Right hindlimb (tissue), 1 donor: ENCODE data around the gene ZSCAN32.
A peak's percentile ranks its signal among the peaks of the same experiment; 100 is the strongest.

Experiments used
- DNase-seq: peaks from one replicate; pipeline ENCODE4 v3.0.0-alpha.2; 2018

Gene ZSCAN32

DNA sequence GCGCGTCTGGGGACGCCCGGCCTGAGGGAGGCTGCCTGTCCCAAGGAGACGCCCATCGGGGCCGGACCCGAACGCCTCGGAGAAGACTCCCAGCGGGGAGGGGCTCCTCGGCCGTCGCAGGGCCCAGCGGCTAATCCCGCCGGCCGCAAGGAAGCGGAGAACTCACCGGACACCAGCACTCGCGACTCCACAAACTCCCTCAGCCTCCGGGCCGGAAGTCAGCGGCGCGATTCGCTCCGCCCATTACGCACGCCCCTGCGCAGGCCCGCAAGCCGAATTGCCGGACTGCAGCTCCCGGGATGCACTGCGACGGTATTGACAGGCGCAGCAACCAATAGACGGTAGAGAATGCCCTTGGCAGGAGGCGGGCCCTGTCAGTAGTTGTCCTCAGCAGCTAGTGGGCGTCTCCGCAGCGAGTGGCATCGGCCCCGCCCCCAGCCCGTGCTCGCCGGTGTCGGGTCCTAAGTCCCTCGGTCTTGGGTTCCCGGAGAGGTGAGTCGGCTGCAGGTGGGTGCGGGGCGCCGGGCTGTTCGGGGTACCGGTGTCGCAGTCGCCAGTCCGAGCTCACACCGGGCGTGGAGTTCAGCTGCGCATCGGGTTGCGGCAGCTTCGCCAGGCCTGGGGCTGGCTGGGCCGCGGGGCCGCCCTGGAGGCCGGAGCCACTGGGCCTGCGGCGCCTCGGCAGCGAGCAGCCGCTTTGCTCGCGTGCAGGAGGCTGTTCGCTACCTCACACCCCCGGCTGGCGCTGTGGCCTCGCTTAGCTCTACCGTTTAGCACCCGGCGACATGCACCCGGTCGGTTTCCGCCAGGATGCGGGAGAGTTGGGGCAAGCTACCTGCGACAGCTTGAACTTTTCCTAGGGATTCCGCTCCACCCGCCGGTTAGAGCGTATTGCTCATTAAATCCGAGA, at the start of gene ZSCAN32, which contains the start of gene ZNF174:
Gene ZSCAN32, minus strand, starts transcription at position 226 of the 910 bp plus-strand sequence. CDS start 3,447 bp downstream, outside the sequence.
Gene ZNF174, plus strand, starts transcription at position 437 of the 910 bp plus-strand sequence. CDS start 790 bp downstream, outside the sequence.
- DNase-seq = peak; percentile 100

DNA sequence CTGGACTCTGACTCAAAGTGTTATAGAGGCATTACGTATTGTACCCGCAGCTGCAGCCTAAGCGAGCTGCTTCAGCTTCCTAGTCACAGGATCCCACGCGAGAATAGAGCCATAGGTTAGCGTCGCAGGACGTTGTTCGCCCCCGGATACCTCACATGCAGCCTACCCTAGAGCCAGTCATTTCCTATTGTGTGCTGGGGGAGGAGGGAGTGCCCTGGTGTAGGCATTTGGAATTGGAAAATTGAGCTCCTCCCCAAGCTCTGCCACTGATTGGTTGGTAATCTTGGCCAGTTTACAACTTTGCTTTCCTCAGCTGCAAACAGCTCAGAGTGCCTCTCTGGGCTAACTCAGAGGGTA, 43.2 kb upstream of the ZSCAN32 start:
- DNase-seq = no peak

DNA sequence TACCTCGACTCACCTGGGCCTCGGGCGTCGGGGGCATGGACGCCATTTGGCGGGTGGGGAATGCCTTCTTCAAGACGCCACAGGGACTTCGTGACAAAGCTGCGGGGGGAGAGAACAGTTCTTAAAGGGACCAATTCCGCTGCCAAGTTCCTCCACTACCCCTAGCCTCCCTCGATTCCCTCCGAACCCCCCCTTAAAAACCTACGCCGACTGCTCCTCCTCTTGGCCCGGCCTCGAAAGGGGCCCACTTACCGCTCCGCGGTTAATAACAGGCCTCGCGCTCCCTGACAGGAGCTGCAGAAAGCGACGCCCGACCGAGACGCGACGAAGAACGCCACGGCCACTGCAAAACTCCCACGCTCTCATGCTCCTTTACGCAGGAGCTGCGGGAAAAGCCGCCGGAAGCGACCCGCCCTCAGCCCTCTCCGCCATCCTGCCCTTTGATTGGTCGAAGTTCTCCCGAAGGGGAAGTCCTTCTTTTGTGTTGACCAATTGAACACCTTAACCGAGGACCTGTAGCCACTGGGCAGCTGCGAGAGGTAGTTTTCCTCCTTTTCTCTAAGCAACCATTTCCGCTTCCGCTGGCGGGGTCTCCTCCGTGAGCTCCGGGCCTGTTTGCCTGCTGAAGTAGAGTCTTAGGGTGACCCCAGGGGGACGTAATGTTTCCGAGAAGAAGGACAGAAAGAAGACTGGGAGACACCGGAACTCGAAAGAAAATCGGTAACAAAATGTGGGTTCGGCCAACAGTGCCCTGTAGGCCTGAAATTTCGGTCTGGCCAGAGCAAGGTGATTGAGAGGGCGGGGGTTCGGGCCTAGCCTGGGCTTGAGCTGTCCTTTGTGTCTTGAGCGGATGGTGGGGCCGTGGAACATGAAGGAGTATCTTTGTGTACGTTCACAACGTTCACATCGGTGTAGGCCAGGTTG, 42.6 kb upstream of the ZSCAN32 start, which contains the start of the genes NAA60 and ZNF597:
Gene NAA60, plus strand, starts transcription at position 573 of the 924 bp plus-strand sequence. CDS start 32,548 bp downstream, outside the sequence.
Gene ZNF597, minus strand, starts transcription at position 397 of the 924 bp plus-strand sequence. Its CDS starts 351 bp downstream, at position 46.
- peak; percentile 92 for DNase-seq

DNA sequence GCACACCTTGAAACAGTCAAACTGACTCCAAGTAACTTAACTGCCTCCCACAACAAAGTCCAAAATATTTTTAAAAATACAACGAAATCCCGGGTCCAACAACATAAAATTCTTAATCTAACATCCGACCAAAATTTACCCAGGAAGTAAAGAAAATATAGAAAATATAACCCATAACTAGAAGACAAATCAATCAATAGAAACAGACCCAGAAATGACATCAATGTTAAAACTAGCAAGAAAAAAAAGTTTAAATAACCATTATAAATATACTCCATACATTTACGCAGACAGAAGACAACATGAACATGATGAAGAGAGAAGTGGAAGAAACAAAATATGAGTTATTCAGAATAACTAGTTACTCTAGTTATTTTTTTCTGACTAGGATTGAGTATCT, 38.8 kb upstream of the ZSCAN32 start:
- no peak for DNase-seq

DNA sequence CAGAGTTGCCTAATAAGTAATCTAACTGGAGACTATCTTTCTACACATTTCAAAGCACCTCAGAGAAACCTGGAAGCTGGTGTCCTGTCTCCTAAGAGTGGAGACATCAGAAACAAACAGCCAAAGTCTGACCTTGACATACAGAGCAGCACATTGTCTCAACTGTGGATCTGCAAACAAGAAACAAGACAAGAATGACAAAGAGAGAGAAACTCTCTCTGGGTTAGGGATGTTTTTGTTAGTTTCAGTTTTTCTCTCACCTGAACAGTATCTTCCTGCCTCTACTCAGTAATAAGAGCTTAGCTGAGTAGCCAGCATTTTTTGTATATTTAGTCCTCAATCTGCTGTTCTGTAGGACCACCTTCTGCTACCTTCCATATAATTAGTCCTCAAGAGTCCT, 33.6 kb upstream of the ZSCAN32 start:
- DNase-seq = no peak

DNA sequence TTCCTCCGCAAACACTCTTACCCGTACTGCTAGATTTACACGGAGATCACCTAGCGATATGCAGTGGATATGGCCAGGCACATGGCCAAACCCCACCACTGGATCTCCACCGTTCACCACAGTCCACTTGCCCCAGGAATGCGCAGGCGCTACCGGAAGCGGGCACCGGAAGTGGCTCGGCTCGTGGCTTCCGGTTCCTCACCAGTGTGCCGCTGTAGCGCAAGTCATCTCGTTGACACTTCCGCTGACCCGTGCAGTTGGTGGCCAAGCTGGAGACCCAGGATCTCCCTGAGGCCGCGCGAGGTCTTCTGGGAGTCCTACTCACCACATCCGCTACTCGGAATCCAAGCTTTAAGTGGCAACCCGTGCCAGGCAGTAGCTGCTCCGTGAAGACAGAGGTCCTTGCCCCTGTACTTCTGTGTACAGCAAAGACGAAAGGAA, 31.0 kb upstream of the ZSCAN32 start:
- DNase-seq = peak; percentile 49

DNA sequence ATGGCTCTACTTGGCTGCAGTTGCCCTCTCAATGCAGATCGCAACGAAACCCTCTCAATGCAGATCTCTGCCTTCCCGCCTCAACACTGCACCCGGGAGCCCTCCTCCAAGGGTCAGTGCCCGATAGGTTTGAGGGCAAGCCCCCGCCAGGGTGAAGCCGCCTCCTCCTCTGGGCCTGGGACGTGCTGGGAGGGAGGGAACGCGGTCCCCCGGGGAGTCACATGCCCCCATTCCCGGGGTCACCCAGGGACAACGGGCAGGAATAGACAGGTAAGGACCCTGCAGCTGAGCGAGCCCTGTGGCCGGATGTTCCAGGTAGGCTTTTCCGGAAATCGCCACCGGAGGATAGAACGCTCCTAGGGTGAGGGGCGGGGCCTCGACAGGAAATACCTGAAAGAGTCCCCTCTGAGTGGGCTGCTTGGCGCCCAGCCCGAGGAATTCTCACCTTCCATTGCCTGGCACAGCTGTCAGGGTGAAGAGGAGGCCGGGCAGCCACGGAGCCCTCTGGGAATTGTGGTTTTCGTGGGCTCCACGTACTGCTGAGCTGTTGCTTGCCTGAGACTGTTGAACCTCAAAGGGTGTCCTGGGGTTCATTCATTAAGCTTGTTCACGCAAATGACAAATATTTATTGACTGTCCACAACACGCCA, 13.1 kb upstream of the ZSCAN32 start:
- no peak for DNase-seq

DNA sequence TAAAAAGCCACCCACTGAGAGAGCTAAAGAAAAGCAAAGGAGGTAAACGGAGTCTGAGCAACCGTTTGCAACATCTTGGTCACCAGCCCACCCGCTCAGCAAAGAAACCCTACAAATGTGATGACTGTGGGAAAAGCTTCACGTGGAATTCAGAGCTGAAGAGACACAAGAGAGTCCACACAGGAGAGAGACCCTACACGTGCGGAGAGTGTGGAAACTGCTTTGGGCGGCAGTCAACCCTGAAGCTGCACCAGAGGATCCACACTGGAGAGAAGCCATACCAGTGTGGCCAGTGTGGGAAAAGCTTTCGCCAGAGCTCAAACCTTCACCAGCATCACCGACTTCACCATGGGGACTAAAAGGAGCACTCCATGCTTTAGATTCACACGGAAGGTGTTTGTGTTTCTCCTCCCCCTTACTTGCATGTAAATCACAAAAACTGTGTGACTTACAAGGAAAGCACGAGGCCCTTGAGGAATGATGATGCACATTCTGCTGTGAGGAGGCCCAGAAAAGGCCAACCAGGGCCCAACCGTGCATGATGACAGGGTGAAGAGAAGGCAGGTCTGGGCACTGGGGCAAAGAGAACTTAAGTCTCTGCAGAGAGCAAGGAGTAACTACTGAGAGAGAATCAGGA, 7.9 kb upstream of the ZSCAN32 start:
- no peak for DNase-seq

DNA sequence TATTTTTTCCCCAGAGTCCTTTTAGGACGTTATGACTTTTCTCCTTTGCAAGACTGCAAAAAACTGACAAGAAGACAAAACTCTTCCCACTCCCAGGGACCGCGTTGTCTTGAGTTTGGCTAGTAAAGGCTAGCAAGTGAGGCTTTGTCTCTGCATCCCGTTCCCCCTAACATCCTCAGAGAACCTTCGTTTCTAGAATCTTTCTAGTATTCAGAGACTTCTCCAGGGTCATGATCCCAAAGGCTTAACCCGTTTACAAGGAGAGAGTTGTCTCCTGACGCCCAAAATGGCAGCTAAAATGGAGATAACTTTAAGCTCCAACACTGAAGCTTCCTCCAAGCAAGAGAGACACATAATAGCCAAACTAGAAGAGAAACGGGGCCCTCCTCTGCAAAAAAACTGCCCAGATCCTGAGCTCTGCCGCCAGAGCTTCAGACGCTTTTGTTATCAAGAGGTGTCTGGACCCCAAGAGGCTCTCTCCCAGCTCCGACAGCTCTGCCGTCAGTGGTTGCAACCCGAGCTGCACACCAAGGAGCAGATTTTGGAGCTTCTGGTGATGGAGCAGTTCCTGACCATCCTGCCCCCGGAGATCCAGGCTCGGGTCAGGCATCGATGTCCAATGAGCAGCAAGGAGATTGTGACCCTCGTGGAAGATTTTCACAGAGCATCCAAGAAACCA, 1.1 kb upstream of the ZSCAN32 start:
- no peak for DNase-seq

DNA sequence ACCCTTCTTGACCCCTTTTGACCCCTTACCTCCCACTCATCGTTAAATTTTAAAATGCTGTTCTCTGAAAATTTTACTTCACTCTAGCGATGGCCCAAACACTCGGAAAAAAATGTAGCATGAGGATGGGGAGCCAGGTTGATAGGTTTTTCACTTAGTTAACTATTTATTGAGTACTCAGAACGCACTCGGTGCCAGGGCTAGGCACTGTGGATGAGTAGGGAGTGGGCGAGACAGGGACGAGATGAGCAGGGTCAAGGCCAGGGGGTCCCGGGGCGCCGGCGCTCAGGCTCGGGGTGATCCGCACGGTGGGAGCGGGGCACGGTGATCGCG, 392 bp downstream of the ZSCAN32 start:
- DNase-seq = no peak

DNA sequence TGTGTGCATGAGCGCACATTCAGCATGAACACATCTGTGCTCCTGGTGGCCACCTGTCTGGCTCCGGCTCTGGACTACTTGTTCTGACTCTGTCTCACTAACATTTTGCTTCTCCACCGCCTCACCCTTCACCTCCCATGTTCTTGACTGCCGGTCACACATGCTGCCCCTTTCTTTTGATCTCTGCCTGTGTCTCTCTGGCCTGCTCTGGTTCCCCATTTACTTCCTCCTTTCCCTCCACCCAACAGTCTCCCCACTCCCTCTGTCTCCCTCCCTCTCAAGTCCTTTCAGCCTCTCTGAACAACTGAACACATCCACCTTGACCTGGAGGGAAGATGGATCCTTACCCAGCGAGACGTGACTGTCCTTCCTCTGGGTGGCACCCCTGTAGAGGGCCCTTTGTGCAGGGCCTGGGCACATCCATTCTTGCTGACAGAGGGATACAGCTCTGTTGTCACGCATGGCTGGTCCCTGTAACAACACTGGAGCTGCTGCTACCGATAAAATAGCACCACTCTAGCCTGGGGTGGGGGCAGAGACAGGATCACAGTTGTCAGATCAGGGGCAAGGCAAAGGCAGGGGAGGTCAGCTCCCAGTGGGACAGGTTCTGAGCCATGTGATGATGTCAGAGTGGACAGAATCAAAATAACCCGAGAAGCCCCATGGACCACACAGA, 11.0 kb downstream of the ZSCAN32 start:
- DNase-seq = no peak

DNA sequence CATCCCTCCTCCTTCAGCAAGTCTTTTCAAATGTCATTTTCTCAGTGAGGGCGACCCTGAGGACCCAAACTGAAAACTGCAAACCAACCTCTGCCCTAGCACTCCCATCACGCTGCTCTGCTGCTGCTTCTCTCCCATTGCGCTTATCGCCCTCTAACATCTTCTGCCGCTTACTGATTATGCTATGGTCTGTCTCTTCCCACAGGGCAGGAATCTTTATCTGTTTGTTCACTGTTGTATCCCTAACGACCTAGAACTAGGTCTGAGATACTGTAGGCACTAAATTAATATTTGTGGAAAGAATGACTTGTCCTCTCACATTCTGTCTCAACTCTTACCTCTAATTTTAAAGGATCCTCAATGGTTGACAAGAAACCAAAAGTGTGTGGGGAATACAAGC, 12.5 kb downstream of the ZSCAN32 start:
- DNase-seq = no peak

DNA sequence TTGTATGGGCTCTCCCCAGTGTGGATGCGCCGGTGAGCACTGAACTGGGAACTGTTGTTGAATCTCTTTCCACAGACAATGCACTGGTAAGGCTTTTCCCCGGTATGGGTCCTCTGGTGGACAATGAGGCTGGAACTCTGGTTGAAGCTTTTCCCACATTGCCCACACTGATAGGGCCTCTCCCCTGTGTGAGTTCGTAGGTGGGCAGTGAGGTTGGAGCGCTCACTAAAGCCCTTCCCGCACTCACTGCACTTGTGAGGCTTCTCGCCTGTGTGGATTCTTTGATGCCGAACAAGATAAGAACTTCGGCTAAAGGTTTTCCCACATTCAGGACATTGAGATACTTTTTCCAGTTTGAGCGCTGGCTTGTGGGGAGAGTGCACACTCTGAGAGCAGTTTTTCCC, 17.8 kb downstream of the ZSCAN32 start:
- no peak for DNase-seq

DNA sequence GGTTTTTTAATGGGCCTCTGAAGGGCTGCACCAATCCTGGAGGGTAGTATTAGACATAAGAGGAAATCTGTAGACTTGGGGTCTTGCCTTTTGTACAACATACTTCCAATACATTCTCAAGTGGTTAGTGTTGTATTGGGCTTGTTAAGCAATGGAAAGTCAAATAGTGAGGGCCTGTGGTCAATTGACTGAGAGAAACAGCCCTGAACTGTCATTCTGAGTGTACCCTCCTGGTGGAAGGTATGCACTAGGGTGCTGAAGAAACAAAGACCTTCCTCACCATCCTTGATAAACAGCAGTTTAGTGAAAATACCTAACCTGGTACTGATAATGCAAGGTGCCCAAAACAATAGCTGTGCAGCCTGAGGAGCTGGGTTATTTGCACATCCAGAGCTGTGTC, 22.9 kb downstream of the ZSCAN32 start:
- DNase-seq = no peak

DNA sequence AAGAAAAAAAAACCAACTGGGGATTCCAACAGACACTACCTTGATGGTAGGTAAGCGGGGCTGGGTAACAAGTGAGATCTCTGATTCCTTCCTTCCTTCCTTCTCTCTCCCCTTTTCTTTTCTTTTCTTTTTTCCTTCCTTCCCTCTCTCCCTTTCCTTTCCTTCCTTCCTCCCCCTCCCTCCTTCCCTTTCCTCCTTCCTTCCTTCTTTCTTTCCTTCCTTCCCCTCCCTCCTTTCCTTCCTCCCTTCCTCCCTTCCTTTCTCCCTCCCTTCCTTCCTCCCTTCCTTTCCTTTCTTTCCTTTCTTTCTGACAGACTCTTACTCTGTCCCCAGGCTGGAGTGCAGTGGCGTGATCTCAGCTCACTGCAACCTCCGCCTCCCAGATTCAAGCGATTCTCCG, 25.1 kb downstream of the ZSCAN32 start:
- no peak for DNase-seq

DNA sequence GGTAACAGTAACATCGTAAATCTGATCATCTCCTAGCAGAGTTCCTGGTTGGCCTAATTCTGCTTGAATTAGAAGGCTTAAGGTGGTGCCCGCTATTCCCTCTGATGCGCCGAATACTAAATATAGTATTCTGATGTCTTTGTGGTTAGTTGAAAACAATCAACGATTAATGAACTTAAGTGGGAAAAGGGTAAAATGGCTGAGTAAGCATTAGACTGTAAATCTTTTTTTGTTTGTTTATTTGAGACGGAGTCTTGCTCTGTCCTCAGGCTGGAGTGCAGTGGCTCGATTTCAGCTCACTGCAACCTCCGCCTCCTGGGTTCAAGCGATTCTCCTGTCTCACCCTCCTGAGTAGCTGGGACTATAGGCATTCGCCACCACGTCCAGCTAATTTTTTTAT, 31.7 kb downstream of the ZSCAN32 start:
- DNase-seq = no peak

DNA sequence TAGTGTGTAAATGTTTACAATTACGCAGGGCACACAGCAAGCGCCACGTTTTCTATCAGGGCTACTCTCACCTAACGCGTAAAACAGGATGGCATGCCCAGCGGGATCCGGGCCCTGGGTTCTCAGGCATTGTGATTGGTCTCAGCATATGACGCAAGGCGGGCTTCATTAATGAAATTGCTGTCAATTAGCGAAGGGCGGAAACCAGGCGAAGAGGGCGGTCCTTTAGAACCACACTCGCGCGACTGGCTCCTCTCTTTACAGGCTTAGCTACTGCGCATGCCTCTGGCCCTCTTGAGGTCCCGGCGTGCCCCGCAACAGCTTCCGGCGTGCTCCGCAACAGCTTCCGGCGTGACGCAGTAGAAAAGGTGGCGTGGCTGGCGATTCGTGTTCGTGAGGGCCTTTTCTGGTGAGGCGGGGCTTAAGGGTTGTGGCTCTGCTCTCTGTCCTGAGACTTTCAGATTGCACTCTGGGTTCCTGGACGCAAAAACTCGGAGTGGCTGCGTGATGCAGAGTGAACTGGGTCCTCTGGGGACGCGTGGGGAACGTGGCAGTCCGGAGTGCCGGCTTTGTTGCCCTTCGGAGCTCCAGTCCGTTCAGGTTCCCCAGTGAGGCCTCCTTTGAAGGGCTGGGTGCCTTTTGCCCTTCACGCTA, 35.9 kb downstream of the ZSCAN32 start:
- DNase-seq = peak; percentile 90

DNA sequence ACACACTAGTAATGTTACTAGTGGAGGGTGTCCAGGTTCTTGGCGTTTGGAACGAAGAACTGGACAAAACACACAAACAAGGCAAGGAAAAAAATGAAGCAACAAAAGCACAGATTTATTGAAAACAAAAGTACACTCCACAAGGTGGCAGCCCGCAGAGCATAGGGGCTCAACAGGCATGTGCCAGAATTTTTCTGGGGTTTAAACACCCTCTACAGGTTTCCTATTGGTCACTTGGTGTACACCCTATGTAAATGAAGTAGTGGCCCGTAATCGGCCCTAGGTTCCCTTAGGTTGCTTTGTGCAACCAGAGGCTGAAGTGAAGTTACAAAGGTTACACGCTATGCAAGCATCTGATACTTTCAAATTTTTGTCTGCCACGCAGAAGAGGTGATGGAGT, 37.0 kb downstream of the ZSCAN32 start:
- DNase-seq = no peak

DNA sequence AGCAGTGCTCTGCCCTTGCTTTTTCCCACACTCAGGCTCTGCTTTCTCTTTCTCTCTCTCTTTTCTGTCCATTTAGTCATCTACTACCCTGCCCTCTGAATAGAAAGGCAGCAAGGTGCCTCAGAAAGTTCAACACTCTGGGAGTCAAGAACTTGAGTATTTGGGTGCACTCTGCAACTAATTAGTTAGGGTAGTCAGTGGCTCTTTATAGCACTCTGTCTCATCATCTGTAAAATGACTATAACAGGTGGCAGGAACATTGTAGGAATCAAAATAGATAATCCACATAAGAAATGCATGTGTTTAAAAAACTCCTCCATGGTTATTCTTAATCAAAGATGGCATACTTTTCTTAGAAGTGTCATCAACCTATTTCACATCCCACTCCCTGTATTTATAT, 37.9 kb downstream of the ZSCAN32 start:
- DNase-seq = no peak

DNA sequence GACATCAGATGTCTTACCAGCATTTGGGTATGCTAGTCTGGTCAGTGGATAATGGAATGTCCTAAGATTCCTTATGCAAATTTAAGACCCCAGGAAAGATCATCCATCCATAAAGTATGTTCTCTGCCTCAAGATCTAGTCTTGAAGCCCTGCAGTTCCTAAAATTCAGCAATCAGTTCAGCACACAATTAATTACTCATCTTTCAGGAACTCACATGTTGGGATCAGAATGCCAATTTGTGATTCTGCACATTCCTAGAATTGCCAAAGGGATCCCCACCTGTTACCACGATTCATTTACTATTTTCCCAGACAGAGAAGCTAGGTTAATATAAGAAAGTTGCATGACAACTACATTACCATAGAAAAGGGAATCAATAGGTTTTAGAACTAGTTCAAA, 41.9 kb downstream of the ZSCAN32 start:
- no peak for DNase-seq

DNA sequence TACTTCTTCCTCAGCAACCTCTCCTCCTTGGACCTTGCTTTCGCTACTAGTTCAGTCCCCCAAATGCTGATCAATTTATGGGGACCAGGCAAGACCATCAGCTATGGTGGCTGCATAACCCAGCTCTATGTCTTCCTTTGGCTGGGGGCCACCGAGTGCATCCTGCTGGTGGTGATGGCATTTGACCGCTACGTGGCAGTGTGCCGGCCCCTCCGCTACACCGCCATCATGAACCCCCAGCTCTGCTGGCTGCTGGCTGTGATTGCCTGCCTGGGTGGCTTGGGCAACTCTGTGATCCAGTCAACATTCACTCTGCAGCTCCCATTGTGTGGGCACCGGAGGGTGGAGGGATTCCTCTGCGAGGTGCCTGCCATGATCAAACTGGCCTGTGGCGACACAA, 44.7 kb downstream of the ZSCAN32 start:
- no peak for DNase-seq
